Neuronal stem cell (in vitro differentiated cells): ENCODE measurements around the gene LRMDA.

ENCODE experiments used
- DNase-seq: peaks from one replicate; pipeline ENCODE4 v3.0.0-alpha.2; 2013; ENCODE audit warnings: low spot score
- H2AFZ ChIP-seq: one replicate; pipeline ENCODE4 v1.6.1; 2013; ENCODE audit warnings: mild to moderate bottlenecking, low read length, inconsistent platforms
- H2AK5ac ChIP-seq: 2 replicates; pipeline ENCODE4 v1.6.1; 2013; ENCODE audit warnings: low read depth, mild to moderate bottlenecking, inconsistent platforms, low read length, moderate library complexity, mixed read lengths
- H2BK120ac ChIP-seq: 2 replicates; pipeline ENCODE4 v1.6.1; 2013; ENCODE audit warnings: low read depth, mild to moderate bottlenecking, inconsistent platforms, low read length, moderate library complexity, mixed read lengths
- H2BK12ac ChIP-seq: one replicate; pipeline ENCODE4 v1.6.1; 2013; ENCODE audit warnings: low read length, inconsistent platforms
- H2BK15ac ChIP-seq: 2 replicates; pipeline ENCODE4 v1.6.1; 2013; ENCODE audit warnings: mild to moderate bottlenecking, low read length, inconsistent platforms, mixed read lengths
- H2BK5ac ChIP-seq: one replicate; pipeline ENCODE4 v1.6.1; 2013; ENCODE audit warnings: inconsistent platforms, mild to moderate bottlenecking, low read length, moderate library complexity
- H3K14ac ChIP-seq: one replicate; pipeline ENCODE4 v1.6.1; 2013; ENCODE audit warnings: low read length, inconsistent platforms
- H3K18ac ChIP-seq: 2 replicates; pipeline ENCODE4 v1.6.1; 2013; ENCODE audit warnings: low read length, inconsistent platforms
- H3K23ac ChIP-seq: 2 replicates; pipeline ENCODE4 v1.6.1; 2013; ENCODE audit warnings: low read depth, mild to moderate bottlenecking, mixed read lengths, low read length, inconsistent platforms; ENCODE audit not compliant: poor library complexity
- H3K27ac ChIP-seq: replicated peaks from 3 replicates; pipeline ENCODE4 v1.5.1; 2013; ENCODE audit warnings: low read length, inconsistent platforms
- H3K27me3 ChIP-seq, 3 experiments: 2 replicates each; pipeline ENCODE4 v1.6.1; 2013; ENCODE audit warnings: low read length in 3 of 3, mild to moderate bottlenecking in 2 of 3, inconsistent platforms in 1 of 3, low read depth in 1 of 3, mixed read lengths in 1 of 3, moderate library complexity in 1 of 3; ENCODE audit not compliant: control insufficient read depth in 3 of 3, insufficient read depth in 3 of 3
- H3K36me3 ChIP-seq, 2 donors: replicated peaks in 1 of 2; 2 replicates each; pipeline ENCODE4 v1.6.1; 2013; ENCODE audit warnings: low read length in 2 of 2; ENCODE audit not compliant: control insufficient read depth in 2 of 2, insufficient read depth in 2 of 2
- H3K4ac ChIP-seq: 2 replicates; pipeline ENCODE4 v1.6.1; 2013; ENCODE audit warnings: inconsistent platforms, mild to moderate bottlenecking, low read length, moderate library complexity
- H3K4me1 ChIP-seq, 2 donors: 1 replicate in 1 of 2; 2 replicates in 1 of 2; pipeline ENCODE4 v1.6.1; 2013; ENCODE audit warnings: low read length in 2 of 2, low read depth in 1 of 2; ENCODE audit not compliant: control insufficient read depth in 2 of 2, insufficient read depth in 1 of 2
- H3K4me2 ChIP-seq: one replicate; pipeline ENCODE4 v1.6.1; 2013; ENCODE audit warnings: mild to moderate bottlenecking, low read length, inconsistent platforms; ENCODE audit not compliant: insufficient read depth, poor library complexity, severe bottlenecking
- H3K4me3 ChIP-seq, 2 donors: 2 replicates each; pipeline ENCODE4 v1.5.1; 2013; ENCODE audit warnings: low read length in 2 of 2, mild to moderate bottlenecking in 2 of 2, inconsistent platforms in 1 of 2, moderate library complexity in 1 of 2
- H3K79me1 ChIP-seq: one replicate; pipeline ENCODE4 v1.6.1; 2013; ENCODE audit warnings: low read depth, mild to moderate bottlenecking, inconsistent platforms, low read length, moderate library complexity
- H3K9ac ChIP-seq: one replicate; pipeline ENCODE4 v1.6.1; 2013; ENCODE audit warnings: mild to moderate bottlenecking, low read depth, low read length, inconsistent platforms; ENCODE audit not compliant: poor library complexity
- H3K9me3 ChIP-seq, 2 donors: replicated peaks in 1 of 2; 2 replicates each; pipeline versions ENCODE3 to v1.6.1; 2013; ENCODE audit warnings: low read length in 2 of 2, mild to moderate bottlenecking in 2 of 2, inconsistent platforms in 1 of 2, low read depth in 1 of 2, mixed read lengths in 1 of 2, moderate library complexity in 1 of 2; ENCODE audit not compliant: control insufficient read depth in 2 of 2, insufficient read depth in 1 of 2
- H4K8ac ChIP-seq: one replicate; pipeline ENCODE4 v1.6.1; 2013; ENCODE audit warnings: low read depth, mild to moderate bottlenecking, inconsistent platforms, low read length, moderate library complexity
- H4K91ac ChIP-seq: one replicate; pipeline ENCODE4 v1.6.1; 2013; ENCODE audit warnings: low read length, low read depth, mild to moderate bottlenecking, inconsistent platforms; ENCODE audit not compliant: poor library complexity
- WGBS, 2 donors: extraction: QIAGEN DNeasy Blood & Tissue Kit; methylation state at CpG; one replicate each; pipeline ENCODE4 v1.1.7; 2013; ENCODE audit warnings: missing lambda C conversion rate in 2 of 2, mixed read lengths in 1 of 2; ENCODE audit not compliant: insufficient read length in 2 of 2, insufficient replicate concordance in 1 of 2; ENCODE audit errors: extremely low coverage in 2 of 2; 5-methylcytosine and 5-hydroxymethylcytosine counted together

Gene LRMDA

DNA sequence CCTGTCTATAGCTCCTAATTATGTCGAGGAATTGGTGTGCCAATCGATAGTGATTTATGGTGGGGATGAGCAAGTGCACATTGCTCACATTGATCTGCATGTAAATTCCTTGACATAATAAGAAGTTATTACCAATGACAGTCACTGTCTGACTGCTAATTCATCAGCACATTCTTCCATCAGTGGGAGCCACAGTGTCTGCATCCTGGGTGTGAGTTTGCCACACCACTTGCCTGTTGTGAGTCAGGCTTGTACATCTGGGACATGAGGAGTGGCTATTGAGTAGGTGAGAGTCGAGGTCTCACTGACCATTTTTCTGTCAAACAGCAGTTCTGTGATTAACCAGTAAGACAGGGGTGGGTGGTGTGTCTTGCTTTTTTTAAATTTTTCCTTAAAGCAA lies 263.4 kb downstream of the LRMDA start:
- Histone ChIP-seq H2BK5ac (no peak overlapping the region), H3K79me1 (no peaks in the 10 kb centered on the region)

DNA sequence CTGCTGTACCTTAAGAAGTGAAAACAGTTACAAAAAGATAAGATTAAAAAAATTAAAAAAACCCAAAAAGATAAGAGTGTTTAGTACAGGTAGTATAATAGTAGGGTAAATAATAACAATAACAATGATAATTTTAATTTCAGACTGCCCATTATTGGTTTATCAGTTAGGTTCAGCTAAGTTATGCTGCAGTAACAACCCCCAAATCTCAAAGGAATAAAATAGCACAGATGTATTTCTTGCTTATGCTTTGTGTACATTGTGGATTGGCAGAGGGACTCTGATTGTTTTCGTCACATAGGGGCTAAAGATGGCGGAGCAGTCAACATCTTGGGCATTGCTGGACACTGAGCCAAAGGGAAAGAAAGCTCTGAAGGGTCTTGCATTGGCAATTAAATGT lies 264.6 kb downstream of the LRMDA start:
- Histone ChIP-seq H2AFZ (no peak overlapping the region), H3K18ac (no peak overlapping the region), H2BK5ac (no peak overlapping the region), H3K4me3 (no peak overlapping the region), H2AK5ac (no peak overlapping the region), H3K23ac (no peak overlapping the region), H3K36me3 (no peaks in the 10 kb centered on the region), H3K27ac (no peak overlapping the region), H3K9ac (no peak overlapping the region), H4K8ac (no peak overlapping the region), H3K14ac (no peak overlapping the region), H2BK12ac (no peak overlapping the region), H3K9me3 (no peaks in the 10 kb centered on the region), H2BK120ac (no peak overlapping the region), H3K27me3 (peaks cover 0 to 4% (median 0%) of the 10 kb centered on the region in 3 experiments), H3K79me1 (no peaks in the 10 kb centered on the region), H3K4ac (no peak overlapping the region), H4K91ac (no peak overlapping the region), H2BK15ac (no peak overlapping the region), H3K4me1 (no peaks in the 10 kb centered on the region), H3K4me2 (no peak overlapping the region)
- WGBS, 2 donors: no CpG with 5 or more reads among the region's 2 CpGs
- no peak for DNase-seq

More for the DNA sequence above, 263.4 kb downstream of the LRMDA start:
- H2BK120ac ChIP-seq: no peak overlapping the region
- H3K4ac ChIP-seq: no peak overlapping the region
- no peak overlapping the region for H4K91ac ChIP-seq
- no peak for DNase-seq
- H3K23ac ChIP-seq: no peak overlapping the region
- H3K9me3 ChIP-seq: no peaks in the 10 kb centered on the region
- no peak overlapping the region for H2AFZ ChIP-seq
- H2BK15ac ChIP-seq: no peak overlapping the region
- no peaks in the 10 kb centered on the region for H3K4me1 ChIP-seq
- H2AK5ac ChIP-seq: no peak overlapping the region
- no CpG with 5 or more reads among the region's 3 CpGs for WGBS, 2 donors
- peaks cover 0 to 4% (median 0%) of the 10 kb centered on the region in 3 experiments for H3K27me3 ChIP-seq
- H3K14ac ChIP-seq: no peak overlapping the region
- no peak overlapping the region for H3K27ac ChIP-seq
- H2BK12ac ChIP-seq: no peak overlapping the region
- H3K36me3 ChIP-seq: no peaks in the 10 kb centered on the region
- no peak overlapping the region for H3K4me2 ChIP-seq
- no peak overlapping the region for H3K9ac ChIP-seq
- no peak overlapping the region for H3K18ac ChIP-seq
- H3K4me3 ChIP-seq: no peak overlapping the region
- no peak overlapping the region for H4K8ac ChIP-seq

DNA sequence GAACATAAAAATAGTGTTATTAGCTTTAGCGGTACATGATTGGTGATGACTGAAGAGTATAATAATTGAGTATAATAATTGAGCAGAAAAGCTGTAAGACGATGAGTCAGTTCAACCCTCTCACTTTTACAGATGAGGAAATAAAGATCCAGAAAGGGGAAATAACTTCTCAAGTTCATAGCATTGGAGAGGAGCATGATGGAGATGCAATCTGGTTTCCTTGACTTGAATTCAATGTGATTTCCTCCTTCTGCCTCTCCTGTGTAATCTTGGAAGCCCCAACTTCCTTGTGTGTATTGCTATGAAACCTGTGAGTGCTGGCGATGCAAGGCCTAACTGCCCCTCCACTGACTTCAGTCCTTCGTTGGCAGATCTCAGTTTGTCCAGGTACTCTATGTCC lies 265.1 kb downstream of the LRMDA start:
- Histone ChIP-seq H3K27me3 (peaks cover 0 to 4% (median 0%) of the 10 kb centered on the region in 3 experiments), H3K18ac (no peak overlapping the region), H2BK15ac (no peak overlapping the region), H3K14ac (no peak overlapping the region), H2AFZ (no peak overlapping the region), H3K4me1 (no peaks in the 10 kb centered on the region), H3K23ac (no peak overlapping the region), H4K91ac (no peak overlapping the region), H3K27ac (no peak overlapping the region), H4K8ac (no peak overlapping the region), H2BK120ac (no peak overlapping the region), H3K4me3 (no peak overlapping the region), H3K4ac (no peak overlapping the region), H3K79me1 (no peaks in the 10 kb centered on the region), H2BK12ac (no peak overlapping the region), H3K36me3 (no peaks in the 10 kb centered on the region), H2BK5ac (no peak overlapping the region), H3K9me3 (no peaks in the 10 kb centered on the region), H3K9ac (no peak overlapping the region), H2AK5ac (no peak overlapping the region), H3K4me2 (no peak overlapping the region)
- DNase-seq: no peak
- no CpG with 5 or more reads among the region's 4 CpGs for WGBS, 2 donors

DNA sequence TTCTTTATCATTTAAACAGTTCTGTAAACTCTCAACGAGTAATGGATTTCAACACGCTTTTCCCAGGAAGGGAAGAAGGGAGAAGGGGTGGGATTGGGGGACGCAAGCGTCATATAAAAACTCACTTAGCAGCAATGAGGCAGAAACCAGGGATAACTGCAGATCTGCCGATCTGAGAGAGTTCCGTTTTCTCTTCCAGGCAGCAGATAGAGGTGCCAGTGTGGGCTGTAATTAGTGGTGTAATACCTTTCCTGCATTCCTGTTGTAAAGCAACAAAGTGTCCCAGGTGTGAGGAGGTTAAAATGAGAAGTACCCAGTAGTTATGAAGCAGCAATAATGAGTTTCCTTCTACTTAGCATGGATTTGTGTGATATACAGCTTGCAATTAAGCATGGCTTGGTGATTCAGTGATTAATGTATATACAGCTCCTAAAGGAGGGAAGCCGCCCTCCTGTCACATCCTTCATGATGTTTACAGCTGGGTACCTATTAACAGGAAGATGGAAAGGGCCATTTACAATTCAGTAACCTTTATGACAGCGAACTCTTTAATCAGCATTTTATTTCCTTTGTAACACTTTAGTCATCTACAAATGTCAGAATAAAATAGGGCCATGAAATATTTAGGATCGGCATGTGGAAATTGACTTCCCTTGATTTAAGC lies 271.9 kb downstream of the LRMDA start:
- no peak overlapping the region for H2AK5ac ChIP-seq
- no peak overlapping the region for H3K23ac ChIP-seq
- H4K8ac ChIP-seq: no peak overlapping the region
- H4K91ac ChIP-seq: no peak overlapping the region
- H3K4me2 ChIP-seq: no peak overlapping the region
- no peak overlapping the region for H3K27ac ChIP-seq
- no peak overlapping the region for H2BK15ac ChIP-seq
- no peak overlapping the region for H2BK5ac ChIP-seq
- H3K18ac ChIP-seq: no peak overlapping the region
- peaks cover 0 to 1% of the 10 kb centered on the region in 2 donors for H3K4me1 ChIP-seq
- no peaks in the 10 kb centered on the region for H3K9me3 ChIP-seq
- no peak for DNase-seq
- WGBS, 2 donors: no CpG with 5 or more reads among the region's 9 CpGs
- H2BK120ac ChIP-seq: no peak overlapping the region
- no peak overlapping the region for H3K9ac ChIP-seq
- H3K4ac ChIP-seq: no peak overlapping the region
- no peak overlapping the region for H3K14ac ChIP-seq
- no peak overlapping the region for H2BK12ac ChIP-seq
- H3K4me3 ChIP-seq: no peak overlapping the region
- H2AFZ ChIP-seq: no peak overlapping the region
- H3K79me1 ChIP-seq: no peaks in the 10 kb centered on the region
- H3K36me3 ChIP-seq: no peaks in the 10 kb centered on the region
- peaks cover 0 to 8% (median 0%) of the 10 kb centered on the region in 3 experiments for H3K27me3 ChIP-seq
